IMR-90 (cell line): ENCODE data around the gene ID3. TPM values are rescaled to one million over a fixed set of nuclear protein-coding genes. Genes with fewer than 3 reads are reported as not detected.

Source experiments
- ATAC-seq: fragments of 200-7000 bp; cut with Tn5 transposase; 2 replicates; pipeline ENCODE4 v1.9.1; 2020; ENCODE audit warnings: low read depth, mild to moderate bottlenecking, moderate library complexity
- BruUV-seq: library from RNA; stranded (reverse); fragments of 400-500 nt; replicated peaks from 2 replicates; lab custom pipeline; 2021; lab: Mats Ljungman, UMichigan
- CTCF ChIA-PET: fragments of 300-600 bp; formaldehyde crosslinking; extraction: SDS; loops from one replicate; lab custom pipeline; 2021; ENCODE audit warnings: antibody characterized with exemption; lab: Yijun Ruan, JAX
- POLR2A ChIA-PET: fragments of 300-600 bp; sonication (Branson Sonifier 250); formaldehyde crosslinking; loops from one replicate; lab custom pipeline; 2022; ENCODE audit warnings: antibody characterized with exemption; ENCODE audit not compliant: unreplicated experiment; lab: Charles Lee
- DNase-seq: peaks from one replicate; pipeline ENCODE4 v3.0.0; 2013
- H2AFZ ChIP-seq: replicated peaks from 2 replicates; pipeline ENCODE3; 2013; ENCODE audit warnings: low read length, mild to moderate bottlenecking; ENCODE audit not compliant: poor library complexity
- H2AK5ac ChIP-seq: 2 replicates; pipeline ENCODE4 v1.6.1; 2013; ENCODE audit warnings: low read depth, low read length, inconsistent platforms
- H2AK9ac ChIP-seq: replicated peaks from 2 replicates; pipeline ENCODE3; 2013; ENCODE audit warnings: mild to moderate bottlenecking, low read depth, low read length, moderate library complexity; ENCODE audit not compliant: poor library complexity
- H2BK120ac ChIP-seq: 2 replicates; pipeline ENCODE4 v1.6.1; 2013; ENCODE audit warnings: low read depth, low read length, inconsistent platforms
- H2BK15ac ChIP-seq: 3 replicates; pipeline ENCODE4 v1.6.1; 2013; ENCODE audit warnings: low read depth, low read length, inconsistent platforms
- H2BK20ac ChIP-seq: 2 replicates; pipeline ENCODE4 v1.6.1; 2013; ENCODE audit warnings: low read depth, mild to moderate bottlenecking, inconsistent platforms, low read length, moderate library complexity
- H2BK5ac ChIP-seq: 2 replicates; pipeline ENCODE4 v1.6.1; 2013; ENCODE audit warnings: mild to moderate bottlenecking, low read depth, low read length, inconsistent platforms; ENCODE audit not compliant: poor library complexity, severe bottlenecking
- H3K14ac ChIP-seq: replicated peaks from 2 replicates; pipeline ENCODE4 v1.6.1; 2013; ENCODE audit warnings: low read depth, low read length, inconsistent platforms
- H3K18ac ChIP-seq: 2 replicates; pipeline ENCODE4 v1.6.1; 2013; ENCODE audit warnings: low read depth, low read length, control low read depth
- H3K23ac ChIP-seq: 2 replicates; pipeline ENCODE4 v1.6.1; 2013; ENCODE audit warnings: low read depth, low read length, inconsistent platforms
- H3K27ac ChIP-seq: 2 replicates; pipeline ENCODE4 v1.5.1; 2013; ENCODE audit warnings: mild to moderate bottlenecking, control low read depth, low read length; ENCODE audit not compliant: insufficient read depth
- H3K27me3 ChIP-seq: 2 replicates; pipeline ENCODE4 v1.6.1; 2013; ENCODE audit warnings: low read length; ENCODE audit not compliant: control insufficient read depth, insufficient read depth
- H3K36me3 ChIP-seq: 2 replicates; pipeline ENCODE4 v1.6.1; 2013; ENCODE audit warnings: low read length, mixed read lengths; ENCODE audit not compliant: control insufficient read depth, insufficient read depth
- H3K4ac ChIP-seq: 2 replicates; pipeline ENCODE4 v1.6.1; 2013; ENCODE audit warnings: low read depth, low read length, inconsistent platforms
- H3K4me1 ChIP-seq: 2 replicates; pipeline ENCODE4 v1.6.1; 2013; ENCODE audit warnings: low read length, mixed read lengths; ENCODE audit not compliant: control insufficient read depth, insufficient read depth
- H3K4me2 ChIP-seq: 2 replicates; pipeline ENCODE4 v1.6.1; 2013; ENCODE audit warnings: low read depth, mild to moderate bottlenecking, control low read depth, low read length, moderate library complexity
- H3K4me3 ChIP-seq: 2 replicates; pipeline ENCODE4 v1.5.1; 2013; ENCODE audit warnings: low read depth, mild to moderate bottlenecking, control low read depth, low read length, moderate library complexity; ENCODE audit not compliant: insufficient read depth
- H3K56ac ChIP-seq: 2 replicates; pipeline ENCODE4 v1.6.1; 2013; ENCODE audit warnings: low read length, inconsistent platforms; ENCODE audit not compliant: insufficient read depth; ENCODE audit errors: extremely low read depth
- H3K79me1 ChIP-seq, 2 experiments: 2 replicates each; pipeline ENCODE4 v1.6.1; 2013; ENCODE audit warnings: low read length in 2 of 2, inconsistent platforms in 1 of 2, low read depth in 1 of 2
- H3K9ac ChIP-seq: 2 replicates; pipeline ENCODE4 v1.6.1; 2013; ENCODE audit warnings: low read depth, low read length, control low read depth
- H3K9me1 ChIP-seq: 2 replicates; pipeline ENCODE4 v1.6.1; 2013; ENCODE audit warnings: low read length, inconsistent platforms; ENCODE audit not compliant: insufficient read depth
- H3K9me3 ChIP-seq: 2 replicates; pipeline ENCODE4 v1.6.1; 2013; ENCODE audit warnings: low read length; ENCODE audit not compliant: control insufficient read depth, insufficient read depth
- H4K20me1 ChIP-seq: 2 replicates; pipeline ENCODE4 v1.6.1; 2013; ENCODE audit warnings: low read length, inconsistent platforms; ENCODE audit not compliant: insufficient read depth
- H4K5ac ChIP-seq: 2 replicates; pipeline ENCODE4 v1.6.1; 2013; ENCODE audit warnings: mild to moderate bottlenecking, low read depth, low read length, control low read depth
- H4K8ac ChIP-seq, 2 experiments: 2 replicates each; pipeline ENCODE4 v1.6.1; 2013; ENCODE audit warnings: low read depth in 2 of 2, low read length in 2 of 2, control low read depth in 1 of 2, inconsistent platforms in 1 of 2
- H4K91ac ChIP-seq: 2 replicates; pipeline ENCODE4 v1.6.1; 2013; ENCODE audit warnings: low read depth, low read length, inconsistent platforms; ENCODE audit not compliant: insufficient read depth
- CEBPB ChIP-seq: IDR thresholded peaks from 2 replicates; pipeline ENCODE4 v1.6.1; 2012; ENCODE audit warnings: low read depth, low read length, improper control_type of control experiment
- CHD1 ChIP-seq: IDR thresholded peaks from 2 replicates; pipeline ENCODE4 v1.6.1; 2012; ENCODE audit warnings: low read depth, low read length, improper control_type of control experiment
- RAD21 ChIP-seq: IDR thresholded peaks from 2 replicates; pipeline ENCODE4 v1.6.1; 2012; ENCODE audit warnings: low read length, improper control_type of control experiment
- WGBS, 2 experiments: methylation state at CpG; one replicate each; pipeline versions ENCODE4 v1.1.5 to v1.1.7; 2013; ENCODE audit warnings: missing lambda C conversion rate in 2 of 2; ENCODE audit not compliant: insufficient read length in 1 of 2; ENCODE audit errors: extremely low coverage in 2 of 2; 5-methylcytosine and 5-hydroxymethylcytosine counted together
- dilution Hi-C: fragments of 300-500 bp; cut with HindIII; formaldehyde crosslinking; loops from one replicate; pipeline ENCODE4 v1.14.3; 2018; ENCODE audit warnings: low sequenced_read_pairs; ENCODE audit not compliant: unreplicated experiment
- in situ Hi-C: fragments of 300-500 bp; cut with MboI; formaldehyde crosslinking; loops from 3 replicates; pipeline ENCODE4 v1.14.3; 2019; ENCODE audit warnings: low sequenced_read_pairs, inconsistent platforms, mixed read lengths
- intact Hi-C: fragments of 100-400 bp; cut with micrococcal nuclease; formaldehyde crosslinking; loops from 2 replicates; pipeline ENCODE4 v1.10.0; 2022
- polyA plus RNA-seq, 3 experiments: library from polyadenylated mRNA; depleted of rRNA; stranded (reverse); fragments of >200 nt; gene quantifications; 2 replicates each; pipeline ENCODE4 v1.2.3, GENCODE V29; 2012; ENCODE audit warnings: low replicate concordance in 1 of 3
- total RNA-seq: library from RNA; depleted of rRNA; stranded (reverse); fragments of >200 nt; gene quantifications from 2 replicates; pipeline ENCODE4 v1.2.3, GENCODE V29; 2012
- TF ChIP-seq, protein P1 (sequence below): conservative IDR thresholded peaks from 2 replicates; pipeline ENCODE4 v1.5.1; 2012; ENCODE audit warnings: mild to moderate bottlenecking, low read depth, low read length, improper control_type of control experiment

ID3 gene
- total and polyA plus RNA-seq, 2 of the 4 experiments (the other 2 are of a cell fraction), result 109 to 304 TPM

DNA sequence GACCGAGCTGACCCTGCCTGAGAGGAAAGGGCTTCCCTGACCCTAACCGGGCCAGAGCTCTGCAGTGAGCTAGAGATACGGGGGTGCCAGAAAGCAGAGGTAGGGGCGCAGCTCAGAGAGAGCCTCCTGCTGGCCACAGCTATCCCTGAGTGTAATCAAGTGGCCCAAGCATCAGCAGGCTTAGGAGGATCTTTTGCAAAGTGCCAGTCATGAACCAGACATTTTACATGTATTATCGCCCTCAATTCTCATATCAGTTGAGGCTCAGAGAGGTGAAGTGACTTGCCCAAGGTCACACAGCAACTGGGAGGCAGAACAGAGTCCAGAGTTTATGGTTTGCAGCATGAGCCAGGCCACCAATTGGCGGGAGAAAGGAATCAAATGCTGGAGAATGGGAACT is 7.0 kb upstream of the ID3 start:
- Histone ChIP-seq H2AK5ac (peak overlapping the region; percentile 81), H3K36me3 (no peaks in the 10 kb centered on the region), H2AFZ (no peak overlapping the region), H3K56ac (no peak overlapping the region), H2BK20ac (peak overlapping the region; percentile 85), H3K9me1 (peaks cover 12% of the 10 kb centered on the region), H3K23ac (no peak overlapping the region; the same call in 1 of the 2 replicates), H3K27me3 (no peaks in the 10 kb centered on the region), H3K9ac (no peak overlapping the region), H3K27ac (no peak overlapping the region), H3K18ac (no peak overlapping the region), H2BK120ac (peak overlapping the region; percentile 92), H3K9me3 (no peaks in the 10 kb centered on the region), H3K4ac (peak overlapping the region; percentile 83), H4K8ac (peak overlapping the region in 1 of 2 experiments; percentile 46; a peak in 1 of 4 replicates), H3K4me1 (peaks cover 28% of the 10 kb centered on the region), H3K14ac (no peak overlapping the region; the same call in 1 of the 2 replicates), H2BK15ac (peak overlapping the region; percentile 95), H4K5ac (no peak overlapping the region), H4K20me1 (no peaks in the 10 kb centered on the region), H2BK5ac (peak overlapping the region; percentile 22), H3K79me1 (peaks cover 14 to 34% of the 10 kb centered on the region in 2 experiments; a peak in 3 of 4 replicates), H3K4me3 (no peak overlapping the region), H4K91ac (peak overlapping the region; percentile 49), H2AK9ac (no peak overlapping the region), H3K4me2 (no peak overlapping the region)
- 91% methylated on average over 6 of the region's 6 CpGs; no CpG with 5 or more reads in 1 of the 2 experiments for WGBS, 2 experiments
- in situ Hi-C loops (no loop called here), intact Hi-C loops (no loop called here), dilution Hi-C loops (no loop called here)
- no TSS peak for BruUV-seq
- no peak for TF ChIP-seq CEBPB
- no peak for TF ChIP-seq CHD1
- no peak for TF ChIP-seq RAD21
- TF ChIP-seq, protein P1, sequence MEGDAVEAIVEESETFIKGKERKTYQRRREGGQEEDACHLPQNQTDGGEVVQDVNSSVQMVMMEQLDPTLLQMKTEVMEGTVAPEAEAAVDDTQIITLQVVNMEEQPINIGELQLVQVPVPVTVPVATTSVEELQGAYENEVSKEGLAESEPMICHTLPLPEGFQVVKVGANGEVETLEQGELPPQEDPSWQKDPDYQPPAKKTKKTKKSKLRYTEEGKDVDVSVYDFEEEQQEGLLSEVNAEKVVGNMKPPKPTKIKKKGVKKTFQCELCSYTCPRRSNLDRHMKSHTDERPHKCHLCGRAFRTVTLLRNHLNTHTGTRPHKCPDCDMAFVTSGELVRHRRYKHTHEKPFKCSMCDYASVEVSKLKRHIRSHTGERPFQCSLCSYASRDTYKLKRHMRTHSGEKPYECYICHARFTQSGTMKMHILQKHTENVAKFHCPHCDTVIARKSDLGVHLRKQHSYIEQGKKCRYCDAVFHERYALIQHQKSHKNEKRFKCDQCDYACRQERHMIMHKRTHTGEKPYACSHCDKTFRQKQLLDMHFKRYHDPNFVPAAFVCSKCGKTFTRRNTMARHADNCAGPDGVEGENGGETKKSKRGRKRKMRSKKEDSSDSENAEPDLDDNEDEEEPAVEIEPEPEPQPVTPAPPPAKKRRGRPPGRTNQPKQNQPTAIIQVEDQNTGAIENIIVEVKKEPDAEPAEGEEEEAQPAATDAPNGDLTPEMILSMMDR, result peak; percentile 24; the same call in 1 of the 2 replicates
- no peak for DNase-seq
- ChIA-PET CTCF (interaction anchor here (0.6 kb wide), 1 partner anchor 89 kb away, joined by 3 read pairs; no protein-coding TSS in a partner anchor), POLR2A (no interaction called here)
- no peak for ATAC-seq
